B cell (primary cell): Measurements from ENCODE around the gene TMEM221. TPM values are rescaled to one million over a fixed set of nuclear protein-coding genes. Genes with fewer than 3 reads are reported as not detected.

Source experiments
- ATAC-seq: fragments of 200-7000 bp; cut with Tn5 transposase; one replicate; pipeline ENCODE4 v1.10.0; 2021; ENCODE audit warnings: low read depth, mild to moderate bottlenecking, moderate number of reproducible peaks, moderate library complexity
- CTCF ChIA-PET: fragments of 350-600 bp; sonication (Branson Sonifier 250); formaldehyde crosslinking; loops from one replicate; lab custom pipeline; 2021; ENCODE audit warnings: antibody characterized with exemption, inconsistent platforms; lab: Charles Lee
- POLR2A ChIA-PET: fragments of 350-600 bp; sonication (Branson Sonifier 250); formaldehyde crosslinking; loops from one replicate; lab custom pipeline; 2021; ENCODE audit warnings: antibody characterized with exemption; lab: Charles Lee
- DNase-seq: peaks from one replicate; pipeline ENCODE4 v3.0.0; 2013
- H2AFZ ChIP-seq: 2 replicates; pipeline ENCODE4 v1.6.1; 2012; ENCODE audit warnings: mild to moderate bottlenecking, low read depth, low read length; ENCODE audit not compliant: insufficient read depth, poor library complexity, severe bottlenecking
- H3K27ac ChIP-seq, 2 donors: 1 replicate in 1 of 2; 2 replicates in 1 of 2; pipeline ENCODE4 v1.5.1; 2012 to 2013; ENCODE audit warnings: low read length in 2 of 2, mild to moderate bottlenecking in 2 of 2, moderate library complexity in 1 of 2
- H3K27me3 ChIP-seq, 4 experiments: fragments of 200-600 bp in 1 of 4; sonication (generic) in 1 of 4; replicated peaks in 1 of 4; 1 replicate in 2 of 4; 2 replicates in 2 of 4; pipeline versions ENCODE4 v1.6.1 to v1.7.0; 2013 to 2016; ENCODE audit warnings: low read length in 3 of 4, mild to moderate bottlenecking in 2 of 4, mixed read lengths in 1 of 4, moderate library complexity in 1 of 4; ENCODE audit not compliant: insufficient read depth in 4 of 4, control insufficient read depth in 3 of 4; ENCODE audit errors: control extremely low read depth in 1 of 4
- H3K36me3 ChIP-seq, 2 experiments: replicated peaks in 1 of 2; 1 replicate in 1 of 2; 2 replicates in 1 of 2; pipeline versions ENCODE4 v1.6.1 to v1.7.1; 2013; ENCODE audit warnings: low read length in 1 of 2; ENCODE audit not compliant: insufficient read depth in 2 of 2, control insufficient read depth in 1 of 2; ENCODE audit errors: control extremely low read depth in 1 of 2, extremely low read depth in 1 of 2
- H3K4me1 ChIP-seq, 2 donors: fragments of 200-600 bp in 1 of 2; sonication (generic) in 1 of 2; 1 replicate in 1 of 2; 2 replicates in 1 of 2; pipeline versions ENCODE4 v1.5.1 to v1.6.1; 2013 to 2017; ENCODE audit warnings: low read length in 2 of 2; ENCODE audit not compliant: control insufficient read depth in 2 of 2, insufficient read depth in 2 of 2
- H3K4me2 ChIP-seq: replicated peaks from 2 replicates; pipeline ENCODE3; 2012; ENCODE audit warnings: mild to moderate bottlenecking, low read depth, low read length; ENCODE audit not compliant: poor library complexity, severe bottlenecking
- H3K4me3 ChIP-seq, 5 experiments: fragments of 200-600 bp in 1 of 5; sonication (generic) in 1 of 5; 1 replicate in 3 of 5; 2 replicates in 2 of 5; pipeline versions ENCODE4 v1.5.1 to v1.7.0; 2011 to 2016; ENCODE audit warnings: low read length in 4 of 5, mild to moderate bottlenecking in 4 of 5, low read depth in 2 of 5, control low read depth in 1 of 5, moderate library complexity in 1 of 5; ENCODE audit not compliant: insufficient read depth in 1 of 5; ENCODE audit errors: control extremely low read depth in 1 of 5, extremely low read depth in 1 of 5
- H3K79me2 ChIP-seq: fragments of 200-600 bp; sonication (generic); one replicate; pipeline ENCODE4 v1.6.0; 2016; ENCODE audit warnings: low read length; ENCODE audit not compliant: control insufficient read depth, insufficient read depth
- H3K9ac ChIP-seq: fragments of 200-600 bp; sonication (generic); 2 replicates; pipeline ENCODE4 v1.6.1; 2017; ENCODE audit warnings: mild to moderate bottlenecking, low read length, moderate library complexity
- H3K9me3 ChIP-seq, 3 donors: one replicate each; pipeline versions ENCODE4 v1.6.1 to v1.7.1; 2013; ENCODE audit warnings: low read length in 2 of 3; ENCODE audit not compliant: control insufficient read depth in 2 of 3, insufficient read depth in 1 of 3; ENCODE audit errors: control extremely low read depth in 1 of 3
- H4K20me1 ChIP-seq: 2 replicates; pipeline ENCODE4 v1.6.0; 2012; ENCODE audit warnings: mild to moderate bottlenecking, low read length; ENCODE audit not compliant: insufficient read depth, control insufficient read depth, poor library complexity, severe bottlenecking
- H3K27ac Mint-ChIP-seq: one replicate; pipeline ENCODE4 v1.8.0; 2021; ENCODE audit warnings: mixed read lengths
- H3K27me3 Mint-ChIP-seq: one replicate; pipeline ENCODE4 v1.8.0; 2021; ENCODE audit warnings: mixed read lengths
- H3K4me1 Mint-ChIP-seq: one replicate; pipeline ENCODE4 v1.8.0; 2021; ENCODE audit warnings: mixed read lengths
- H3K4me3 Mint-ChIP-seq: one replicate; pipeline ENCODE4 v1.8.0; 2021; ENCODE audit warnings: mixed read lengths
- H3K9me3 Mint-ChIP-seq: one replicate; pipeline ENCODE4 v1.8.0; 2022; ENCODE audit warnings: mixed read lengths; ENCODE audit not compliant: insufficient read depth
- EZH2 ChIP-seq: IDR thresholded peaks from 2 replicates; pipeline ENCODE4 v1.6.1; 2012; ENCODE audit warnings: borderline replicate concordance, low read depth, mild to moderate bottlenecking, moderate library complexity, low read length; ENCODE audit not compliant: insufficient read depth, poor library complexity, severe bottlenecking
- WGBS: methylation state at CpG from one replicate; pipeline ENCODE4 v1.1.5; 2013; ENCODE audit warnings: missing lambda C conversion rate; ENCODE audit not compliant: insufficient coverage; 5-methylcytosine and 5-hydroxymethylcytosine counted together
- intact Hi-C: fragments of 100-400 bp; cut with micrococcal nuclease; formaldehyde crosslinking; loops from one replicate; pipeline ENCODE4 v1.10.0; 2022
- polyA plus RNA-seq: library from polyadenylated mRNA; depleted of rRNA; stranded (reverse); fragments of >200 nt; gene quantifications from 2 replicates; pipeline ENCODE4 v1.2.3, GENCODE V29; 2012
- total RNA-seq, 2 donors: library from RNA; stranded (reverse); fragments of 120-200 nt in 1 of 2; gene quantifications; 1 replicate in 1 of 2; 2 replicates in 1 of 2; pipeline versions ENCODE4 v1.2.3 to v1.2.4, GENCODE V29; 2013 to 2022
- TF ChIP-seq, protein P1 (sequence below): fragments of 200-600 bp; IDR thresholded peaks from one replicate; pipeline ENCODE4 v1.8.0; 2022; ENCODE audit warnings: antibody characterized with exemption, mild to moderate bottlenecking

Gene TMEM221
- total and polyA plus RNA-seq, 2 donors (not counting 1 experiment from before 2014, with no cell fraction given), result not detected

- WGBS, result 2% methylated on average over 7 of the region's 10 CpGs
- no peaks in the 10 kb centered on the region for H3K27me3 ChIP-seq
- H3K36me3 ChIP-seq, result peaks cover 0 to 11% of the 10 kb centered on the region in 2 experiments
- H2AFZ ChIP-seq, result peak overlapping the region; percentile 88
- Mint-ChIP-seq H3K27me3 (no peaks in the 10 kb centered on the region), H3K9me3 (no peaks in the 10 kb centered on the region), H3K27ac (peak overlapping the region; percentile 86), H3K4me3 (peak overlapping the region; percentile 85), H3K4me1 (peaks cover 42% of the 10 kb centered on the region)
- TF ChIP-seq EZH2, result no peak
- TF ChIP-seq, protein P1, sequence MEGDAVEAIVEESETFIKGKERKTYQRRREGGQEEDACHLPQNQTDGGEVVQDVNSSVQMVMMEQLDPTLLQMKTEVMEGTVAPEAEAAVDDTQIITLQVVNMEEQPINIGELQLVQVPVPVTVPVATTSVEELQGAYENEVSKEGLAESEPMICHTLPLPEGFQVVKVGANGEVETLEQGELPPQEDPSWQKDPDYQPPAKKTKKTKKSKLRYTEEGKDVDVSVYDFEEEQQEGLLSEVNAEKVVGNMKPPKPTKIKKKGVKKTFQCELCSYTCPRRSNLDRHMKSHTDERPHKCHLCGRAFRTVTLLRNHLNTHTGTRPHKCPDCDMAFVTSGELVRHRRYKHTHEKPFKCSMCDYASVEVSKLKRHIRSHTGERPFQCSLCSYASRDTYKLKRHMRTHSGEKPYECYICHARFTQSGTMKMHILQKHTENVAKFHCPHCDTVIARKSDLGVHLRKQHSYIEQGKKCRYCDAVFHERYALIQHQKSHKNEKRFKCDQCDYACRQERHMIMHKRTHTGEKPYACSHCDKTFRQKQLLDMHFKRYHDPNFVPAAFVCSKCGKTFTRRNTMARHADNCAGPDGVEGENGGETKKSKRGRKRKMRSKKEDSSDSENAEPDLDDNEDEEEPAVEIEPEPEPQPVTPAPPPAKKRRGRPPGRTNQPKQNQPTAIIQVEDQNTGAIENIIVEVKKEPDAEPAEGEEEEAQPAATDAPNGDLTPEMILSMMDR, result no peak
- POLR2A ChIA-PET, result interaction anchor here (0.6 to 1.7 kb wide), 7 partner anchors 13 to 719 kb away, joined by 3 to 10 read pairs (median 4); partner anchors contain the start of genes DDA1, MVB12A and SLC27A1
- intact Hi-C loops, result loop anchor here (10.0 kb wide), 1 partner anchor 149 kb away; the partner anchor contains the start of gene COLGALT1
- ATAC-seq (peak; percentile 3), DNase-seq (peak; percentile 23)
- H3K27ac ChIP-seq, result peak overlapping the region; percentile 72 to 86
- peak overlapping the region; percentile 93 for H3K9ac ChIP-seq
- peak overlapping the region; percentile 98 for H3K4me2 ChIP-seq
- peaks cover 26 to 45% of the 10 kb centered on the region in 2 donors for H3K4me1 ChIP-seq
- H3K79me2 ChIP-seq, result peaks cover 51% of the 10 kb centered on the region
- H3K4me3 ChIP-seq, result peak overlapping the region; percentile 62 to 95 (median 75)
- H4K20me1 ChIP-seq, result peaks cover 24% of the 10 kb centered on the region
- no peaks in the 10 kb centered on the region for H3K9me3 ChIP-seq
- CTCF ChIA-PET, result interaction anchor here (0.9 to 2.5 kb wide), 6 partner anchors 11 to 59 kb away, joined by 3 to 10 read pairs (median 7); partner anchors contain the start of gene MVB12A
Measured at GRCh38 chr19:17406046-17406886, 42.2 kb downstream of the TMEM221 start.
